Measurements from ENCODE around the gene FBXW7. TPM values are rescaled to one million over a fixed set of nuclear protein-coding genes. Genes with fewer than 3 reads are reported as not detected.

The FBXW7 gene
- polyA plus RNA-seq, 3 donors = 5.2 to 10.7 (median 7.1) TPM

- 56 to 78% (median 75%) methylated on average over 1 of the region's 1 CpG for WGBS, 3 donors
- H3K27ac ChIP-seq (ENCODE audit: low read depth, low read length) = no peak overlapping the region
Measured at GRCh38 chr4:152523731-152524130, 12.2 kb downstream of the FBXW7 start.

GRCh38 chr4:152522754-152523153 lies 13.1 kb downstream of the FBXW7 start:
- H3K27ac ChIP-seq (ENCODE audit: low read depth, low read length) = no peak overlapping the region
- WGBS, 3 donors = 59 to 82% (median 73%) methylated on average over 2 of the region's 2 CpGs

DNA sequence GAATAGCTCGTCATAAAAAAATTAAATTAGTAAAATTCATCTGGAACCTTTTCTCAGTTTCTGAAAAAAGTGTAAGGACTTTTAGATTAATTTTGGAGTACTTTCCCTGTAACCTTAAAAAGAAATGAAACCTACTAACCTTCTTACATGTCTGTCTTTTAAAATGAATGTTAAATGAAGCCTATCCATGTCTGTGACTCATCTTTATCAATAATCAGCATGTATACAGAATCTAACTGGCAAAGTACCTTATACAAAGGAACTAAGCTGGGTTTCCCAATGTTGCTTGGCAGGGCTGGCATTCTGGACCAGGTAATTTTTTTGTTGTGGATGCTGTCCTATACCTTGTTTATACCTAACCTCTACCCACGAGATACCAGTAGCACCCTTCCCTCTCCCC lies 13.6 kb downstream of the FBXW7 start:
- 87 to 91% (median 90%) methylated on average over 2 of the region's 2 CpGs for WGBS, 3 donors

DNA sequence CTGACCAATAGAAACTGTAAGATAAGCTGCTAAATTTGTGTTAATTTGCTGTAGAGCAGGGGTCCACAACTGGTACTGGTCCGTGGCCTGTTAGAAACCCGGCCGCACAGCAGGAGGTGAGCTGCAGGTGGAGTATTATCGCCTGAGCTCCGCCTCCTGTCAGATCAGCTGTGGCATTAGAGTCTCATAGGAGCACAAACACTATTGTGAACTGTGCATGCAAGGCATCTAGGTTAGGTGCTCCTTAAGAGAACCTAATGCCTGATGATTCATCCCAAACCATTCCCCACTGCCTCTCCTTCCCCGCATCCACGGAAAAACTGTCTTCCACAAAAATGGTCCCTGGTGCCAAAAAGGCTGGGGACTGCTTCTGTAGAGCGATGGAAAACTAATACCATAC lies 19.7 kb downstream of the FBXW7 start:
- 88 to 92% (median 91%) methylated on average over 8 of the region's 8 CpGs for WGBS, 3 donors
- H3K27ac ChIP-seq (ENCODE audit: low read depth, low read length) = no peak overlapping the region

More for the DNA sequence above, 13.6 kb downstream of the FBXW7 start:
- H3K27ac ChIP-seq (ENCODE audit: low read depth, low read length) = no peak overlapping the region

DNA sequence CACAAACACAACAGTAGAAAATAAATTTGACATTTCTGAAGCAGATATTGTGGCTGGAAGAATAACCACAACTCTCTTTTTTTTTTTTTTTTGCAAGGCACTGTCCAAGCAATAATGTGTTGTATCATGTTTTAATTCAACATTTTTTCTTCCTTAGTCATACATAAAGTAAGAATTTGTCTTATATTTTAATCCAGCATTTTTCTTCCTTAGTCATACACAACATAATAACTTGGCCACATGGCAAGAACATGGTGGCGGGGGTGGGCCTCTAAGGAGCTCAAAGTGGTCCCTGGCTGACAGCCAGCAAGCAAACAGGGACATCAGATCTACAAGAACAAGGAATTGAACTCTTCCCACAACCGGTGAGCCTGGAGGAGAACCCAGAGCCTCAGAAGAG lies 20.2 kb downstream of the FBXW7 start:
- WGBS, 3 donors = 70 to 77% (median 74%) methylated on average over 2 of the region's 2 CpGs
- no peak overlapping the region for H3K27ac ChIP-seq (ENCODE audit: low read depth, low read length)

DNA sequence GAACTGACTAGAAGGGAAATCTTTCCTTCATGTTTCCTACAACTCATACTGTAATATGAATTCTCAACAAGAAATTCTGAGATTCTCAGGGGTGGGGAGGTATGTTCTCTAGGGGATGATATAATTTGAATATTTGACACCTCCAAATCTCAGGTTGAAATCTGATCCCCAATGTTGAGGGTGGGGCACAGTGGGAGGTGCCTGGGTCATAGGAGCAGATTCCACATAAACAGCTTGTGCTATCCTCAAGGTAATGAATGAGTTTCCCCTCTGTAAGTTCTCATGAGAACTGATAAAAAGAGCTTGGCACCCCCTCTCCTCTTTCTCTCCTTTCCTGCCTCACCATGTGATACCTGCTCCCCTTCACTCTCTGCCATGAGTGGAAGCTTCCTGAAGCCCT lies 21.5 kb downstream of the FBXW7 start:
- H3K27ac ChIP-seq (ENCODE audit: low read depth, low read length) = no peak overlapping the region

GRCh38 chr4:152513078-152513477 lies 22.8 kb downstream of the FBXW7 start:
- WGBS, 3 donors = 95 to 97% (median 96%) methylated on average over 7 of the region's 7 CpGs
- H3K27ac ChIP-seq (ENCODE audit: low read depth, low read length) = no peak overlapping the region

- H3K27ac ChIP-seq (ENCODE audit: low read depth, low read length) = no peak overlapping the region
- 76 to 86% (median 78%) methylated on average over 5 of the region's 5 CpGs for WGBS, 3 donors
Measured at GRCh38 chr4:152512483-152512882, 23.4 kb downstream of the FBXW7 start.

DNA sequence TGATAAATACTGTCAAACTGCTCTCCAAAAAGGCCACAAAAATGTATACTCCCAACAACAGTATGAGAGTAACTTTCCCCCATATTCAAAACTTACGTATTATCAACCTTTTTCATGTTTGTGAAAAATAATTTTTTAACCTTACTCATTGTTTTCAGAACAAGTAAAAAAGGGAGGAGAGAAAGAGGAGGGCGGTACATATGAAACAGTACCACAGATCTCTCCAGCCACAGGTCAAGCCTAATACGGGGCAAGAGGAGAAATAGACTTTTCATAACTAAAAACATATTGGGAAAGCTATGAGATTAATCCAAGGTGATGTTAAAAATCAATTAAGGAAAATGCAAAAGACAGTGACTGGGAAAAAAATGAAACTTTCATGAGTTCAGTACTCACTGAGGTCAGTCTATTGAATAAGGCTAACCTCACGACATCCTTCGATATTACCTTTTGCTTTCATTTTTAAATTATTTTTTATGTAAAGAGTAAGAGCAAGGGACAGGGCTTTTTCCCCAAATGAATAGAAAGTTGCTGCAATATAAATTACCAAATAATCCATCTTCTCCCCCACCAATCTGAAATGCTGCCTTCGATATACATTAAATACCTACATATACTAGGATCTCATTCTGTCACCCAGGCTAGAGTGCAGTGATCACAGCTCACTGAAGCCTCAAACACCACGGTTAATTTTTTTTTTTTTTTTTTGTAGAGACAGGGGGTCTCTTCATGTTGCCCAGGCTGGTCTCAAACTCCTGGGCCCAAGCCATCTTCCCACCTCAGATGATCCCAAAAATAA lies 25.3 kb downstream of the FBXW7 start:
- 80 to 91% (median 86%) methylated on average over 7 of the region's 7 CpGs for WGBS, 3 donors
- H3K27ac ChIP-seq (ENCODE audit: low read depth, low read length) = no peak overlapping the region

DNA sequence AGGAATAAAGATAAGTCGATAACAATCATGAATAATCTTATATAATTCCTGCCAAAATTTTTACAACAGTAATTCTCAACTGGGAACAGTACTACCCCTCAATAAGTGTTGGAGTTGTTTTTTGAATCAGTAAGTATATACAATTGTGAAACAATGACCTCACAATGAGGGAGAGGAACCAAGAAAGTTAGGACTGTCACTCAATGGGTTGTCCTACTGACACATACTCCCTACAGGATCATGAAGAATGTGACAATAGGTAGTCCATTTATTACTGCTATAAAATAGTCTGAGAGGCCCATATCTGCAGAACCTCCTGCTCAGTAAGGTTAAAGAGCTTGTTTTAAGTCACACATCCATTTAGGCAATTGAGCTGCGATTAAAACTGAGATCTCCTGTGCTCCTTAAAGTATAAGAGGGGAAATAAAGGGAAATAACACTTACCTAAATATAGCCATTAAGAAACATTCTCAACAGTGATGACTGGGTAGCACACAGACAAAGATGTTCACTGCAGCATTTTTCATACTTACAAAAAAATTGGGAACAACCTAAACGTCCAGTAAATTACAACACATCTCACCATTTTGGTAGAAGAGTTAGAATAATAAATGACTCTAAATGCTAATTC lies 26.2 kb downstream of the FBXW7 start:
- 69 to 84% (median 70%) methylated on average over 3 of the region's 3 CpGs for WGBS, 3 donors
- H3K27ac ChIP-seq (ENCODE audit: low read depth, low read length) = no peak overlapping the region

DNA sequence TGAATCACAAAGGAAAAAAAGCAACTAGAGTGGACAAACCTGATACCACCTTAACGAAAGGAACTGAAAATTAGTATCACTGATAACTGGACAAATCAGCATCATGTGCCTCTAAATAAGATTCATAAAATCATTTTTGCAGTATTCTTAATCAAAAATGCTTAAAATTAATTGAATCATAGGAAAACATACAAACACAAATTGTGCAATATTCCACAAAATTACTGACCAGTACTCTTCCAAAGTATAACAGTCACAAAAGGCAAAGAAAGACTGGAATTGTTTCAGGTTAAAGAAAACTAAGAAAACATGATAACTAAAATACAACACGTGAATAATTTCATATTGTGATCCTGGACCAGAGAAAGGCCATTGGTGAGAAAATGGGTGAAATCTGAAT lies 27.1 kb downstream of the FBXW7 start:
- no peak overlapping the region for H3K27ac ChIP-seq (ENCODE audit: low read depth, low read length)
- 90 to 96% (median 92%) methylated on average over 2 of the region's 2 CpGs for WGBS, 3 donors

DNA sequence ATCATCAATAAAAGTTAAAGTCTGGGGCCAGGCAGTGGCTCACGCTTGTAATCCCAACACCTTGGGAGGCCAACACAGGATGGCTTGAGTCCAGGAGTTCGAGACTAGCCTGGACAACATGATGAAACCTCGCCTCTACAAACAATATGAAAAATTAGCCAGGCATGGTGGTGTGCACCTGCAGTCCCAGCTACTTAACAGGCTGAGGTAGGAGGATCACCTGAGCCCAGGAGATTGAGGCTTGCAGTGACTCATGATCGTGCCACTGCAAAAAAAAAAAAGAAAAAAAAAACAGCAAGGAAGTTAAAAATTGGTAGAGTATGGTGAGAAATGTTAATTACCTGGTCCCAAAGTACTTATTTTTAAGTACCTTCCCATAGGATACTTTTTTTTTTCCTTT lies 27.5 kb downstream of the FBXW7 start:
- no peak overlapping the region for H3K27ac ChIP-seq (ENCODE audit: low read depth, low read length)
- 85 to 96% (median 92%) methylated on average over 4 of the region's 4 CpGs for WGBS, 3 donors

DNA sequence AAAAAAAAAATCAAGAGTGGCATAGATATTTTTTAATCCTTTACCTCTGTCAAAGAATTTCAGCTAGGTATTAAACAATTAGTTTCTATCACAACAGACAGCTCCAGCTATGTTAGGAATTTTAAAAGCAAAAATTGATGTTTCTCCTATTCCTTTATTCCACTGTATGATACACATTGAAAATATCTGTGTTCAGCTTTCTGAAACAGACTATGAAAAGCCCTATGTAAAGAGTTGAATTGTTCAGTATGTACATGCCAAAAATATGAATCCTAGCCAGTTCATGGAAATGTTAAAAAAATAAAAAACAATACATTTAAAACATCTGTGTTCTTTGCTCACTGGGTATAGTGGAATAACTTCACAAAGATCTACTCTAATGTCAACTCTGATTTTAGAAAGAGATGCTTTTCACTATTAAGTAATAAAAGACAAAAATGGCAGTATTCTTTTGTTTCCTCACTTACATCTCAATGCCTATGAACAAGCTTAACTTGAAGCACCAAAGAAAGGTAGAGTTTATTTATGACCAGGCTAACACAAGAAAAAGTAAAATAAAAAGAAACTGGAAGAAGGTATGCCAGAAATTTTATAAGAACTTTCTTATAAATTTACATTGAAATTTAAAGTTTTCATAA lies 32.1 kb downstream of the FBXW7 start:
- no peak overlapping the region for H3K27ac ChIP-seq (ENCODE audit: low read depth, low read length)

GRCh38 chr4:152501846-152502536 lies 33.9 kb downstream of the FBXW7 start:
- WGBS, 3 donors = 95 to 97% (median 95%) methylated on average over 3 of the region's 3 CpGs
- no peak overlapping the region for H3K27ac ChIP-seq (ENCODE audit: low read depth, low read length)

DNA sequence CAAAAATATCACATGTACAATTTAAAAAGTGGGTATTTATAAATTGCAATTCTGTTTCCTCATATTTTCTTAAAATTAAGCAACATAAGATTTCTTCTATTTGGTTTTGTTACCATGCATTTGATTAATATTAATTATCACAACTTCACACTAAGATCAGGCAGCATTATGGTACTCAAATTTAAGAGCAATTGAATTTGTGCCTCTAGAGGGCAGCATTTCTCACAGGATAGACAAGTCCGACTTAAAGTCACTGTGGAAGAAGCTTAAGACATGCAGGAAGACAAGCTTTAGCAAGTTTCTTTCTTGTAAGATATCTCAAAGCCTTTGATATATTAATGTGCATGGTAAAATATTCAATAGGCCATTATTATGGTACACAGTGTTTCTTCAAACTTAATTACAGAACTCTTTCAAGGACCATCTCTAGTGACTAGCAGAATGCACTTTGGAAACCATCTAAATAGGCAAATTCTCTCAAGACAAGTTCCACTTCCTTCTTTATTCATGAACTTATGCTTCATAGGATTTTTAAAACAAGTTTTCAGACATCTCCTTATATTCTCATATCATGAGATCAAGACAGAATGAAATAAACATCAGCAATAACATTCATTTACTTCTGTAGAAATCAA lies 35.0 kb downstream of the FBXW7 start:
- WGBS, 3 donors = 2 to 6% (median 5%) methylated on average over 1 of the region's 1 CpG
- no peak overlapping the region for H3K27ac ChIP-seq (ENCODE audit: low read depth, low read length)

GRCh38 chr4:152500275-152500674 lies 35.6 kb downstream of the FBXW7 start:
- WGBS, 3 donors = 74 to 92% (median 81%) methylated on average over 2 of the region's 2 CpGs
- no peak overlapping the region for H3K27ac ChIP-seq (ENCODE audit: low read depth, low read length)

DNA sequence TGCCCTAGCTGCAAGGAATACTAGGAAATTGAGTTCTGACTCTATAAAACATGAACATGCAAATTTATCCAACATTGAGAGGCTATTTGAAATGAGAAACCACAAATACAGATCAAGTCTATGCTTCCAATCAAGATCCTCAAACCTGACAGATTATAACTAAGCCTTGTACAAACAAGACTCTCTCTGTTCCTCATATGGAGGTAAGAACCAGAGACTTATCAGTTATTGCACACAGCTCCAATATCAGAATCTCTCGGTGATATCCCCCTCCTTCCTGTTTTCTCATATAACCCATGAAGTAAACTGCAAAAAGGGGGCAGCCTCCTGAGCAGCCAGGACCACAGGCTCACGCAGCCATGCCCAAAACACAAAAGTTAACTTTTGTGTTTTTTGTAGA lies 36.5 kb downstream of the FBXW7 start:
- no peak overlapping the region for H3K27ac ChIP-seq (ENCODE audit: low read depth, low read length)
- WGBS, 3 donors = 61 to 71% (median 65%) methylated on average over 2 of the region's 2 CpGs

- 94 to 97% (median 95%) methylated on average over 3 of the region's 3 CpGs for WGBS, 3 donors
- no peak overlapping the region for H3K27ac ChIP-seq (ENCODE audit: low read depth, low read length)
Measured at GRCh38 chr4:152494020-152494419, 41.9 kb downstream of the FBXW7 start.

- H3K27ac ChIP-seq (ENCODE audit: low read depth, low read length) = no peak overlapping the region
- WGBS, 3 donors = 87 to 97% (median 95%) methylated on average over 4 of the region's 4 CpGs
Measured at GRCh38 chr4:152488246-152488645, 47.6 kb downstream of the FBXW7 start.
